Glutamatergic neuron (in vitro differentiated cells): ENCODE results near the gene BACE2. TPM values are rescaled to one million over a fixed set of nuclear protein-coding genes. Genes with fewer than 3 reads are reported as not detected.
"Not testable (repeated sequence)": the region's sequence is repeated elsewhere in the genome, so short reads cannot be mapped to it uniquely, and the experiment has no call there.

Source experiments
- DNase-seq: peaks from one replicate; pipeline ENCODE4 v3.0.0; 2022
- H3K27ac Mint-ChIP-seq: one replicate; pipeline ENCODE4 v1.8.0; 2020; ENCODE audit warnings: mild to moderate bottlenecking, mixed read lengths, inconsistent platforms; ENCODE audit not compliant: unreplicated experiment
- H3K27me3 Mint-ChIP-seq: one replicate; pipeline ENCODE4 v1.8.0; 2020; ENCODE audit warnings: mild to moderate bottlenecking, moderate library complexity, mixed read lengths, inconsistent platforms; ENCODE audit not compliant: unreplicated experiment
- H3K36me3 Mint-ChIP-seq: one replicate; pipeline ENCODE4 v1.8.0; 2020; ENCODE audit warnings: mild to moderate bottlenecking, mixed read lengths, inconsistent platforms; ENCODE audit not compliant: unreplicated experiment
- H3K4me1 Mint-ChIP-seq: one replicate; pipeline ENCODE4 v1.8.0; 2020; ENCODE audit warnings: mild to moderate bottlenecking, low read depth, mixed read lengths, inconsistent platforms; ENCODE audit not compliant: unreplicated experiment
- H3K4me3 Mint-ChIP-seq: one replicate; pipeline ENCODE4 v1.8.0; 2020; ENCODE audit warnings: mild to moderate bottlenecking, mixed read lengths, inconsistent platforms; ENCODE audit not compliant: unreplicated experiment
- H3K9me3 Mint-ChIP-seq: one replicate; pipeline ENCODE4 v1.8.0; 2020; ENCODE audit warnings: mild to moderate bottlenecking, moderate library complexity, mixed read lengths, inconsistent platforms; ENCODE audit not compliant: unreplicated experiment
- CTCF ChIP-seq: fragments of 200-600 bp; sonication (generic); IDR thresholded peaks from one replicate; pipeline ENCODE4 v1.5.0; 2021; ENCODE audit not compliant: partially characterized antibody, unreplicated experiment
- total RNA-seq: library from RNA; stranded (reverse); fragmentation: NEBNext Ultra II Directional; extraction: Animal tissue kit (Norgen Biotek cat#: 25700); gene quantifications from one replicate; pipeline ENCODE4 v1.2.1, GENCODE V29; 2021; ENCODE audit not compliant: unreplicated experiment

BACE2 gene
- total RNA-seq, 1 donor from 2014 or later, result not detected

GRCh38 chr21:41189150-41189745 is 21.3 kb downstream of the BACE2 start:
- no peaks in the 10 kb centered on the region for H3K9me3 Mint-ChIP-seq
- no peak overlapping the region for H3K27ac Mint-ChIP-seq
- no peaks in the 10 kb centered on the region for H3K36me3 Mint-ChIP-seq
- no peak for DNase-seq
- H3K27me3 Mint-ChIP-seq, result no peaks in the 10 kb centered on the region
- no peak overlapping the region for H3K4me3 Mint-ChIP-seq
- no peak for TF ChIP-seq CTCF
- no peaks in the 10 kb centered on the region for H3K4me1 Mint-ChIP-seq

- not testable (repeated sequence) for H3K4me1 Mint-ChIP-seq, H3K36me3 Mint-ChIP-seq, DNase-seq, H3K9me3 Mint-ChIP-seq, H3K27me3 Mint-ChIP-seq, H3K27ac Mint-ChIP-seq, H3K4me3 Mint-ChIP-seq
These were observed 24.6 kb downstream of the BACE2 start for GRCh38 chr21:41192552-41192951.

- Mint-ChIP-seq H3K36me3 (no peaks in the 10 kb centered on the region), H3K27ac (no peak overlapping the region), H3K27me3 (no peaks in the 10 kb centered on the region), H3K9me3 (peaks cover under 1% of the 10 kb centered on the region), H3K4me1 (no peaks in the 10 kb centered on the region), H3K4me3 (no peak overlapping the region)
- no peak for TF ChIP-seq CTCF
- DNase-seq, result no peak
These were observed 27.4 kb downstream of the BACE2 start for GRCh38 chr21:41195311-41195710.

GRCh38 chr21:41196993-41197392 is 29.0 kb downstream of the BACE2 start:
- Mint-ChIP-seq H3K9me3 (peaks cover 3% of the 10 kb centered on the region), H3K36me3 (no peaks in the 10 kb centered on the region), H3K27ac (no peak overlapping the region), H3K27me3 (peaks cover 2% of the 10 kb centered on the region), H3K4me1 (peaks cover 10% of the 10 kb centered on the region), H3K4me3 (no peak overlapping the region)
- TF ChIP-seq CTCF, result no peak
- no peak for DNase-seq

GRCh38 chr21:41197582-41197981 is 29.6 kb downstream of the BACE2 start:
- Mint-ChIP-seq H3K9me3 (peaks cover 5% of the 10 kb centered on the region), H3K4me1 (peaks cover 11% of the 10 kb centered on the region), H3K36me3 (no peaks in the 10 kb centered on the region), H3K4me3 (no peak overlapping the region), H3K27me3 (peaks cover 4% of the 10 kb centered on the region), H3K27ac (no peak overlapping the region)
- no peak for TF ChIP-seq CTCF
- no peak for DNase-seq

- H3K4me3 Mint-ChIP-seq, H3K27ac Mint-ChIP-seq, DNase-seq, H3K36me3 Mint-ChIP-seq, H3K9me3 Mint-ChIP-seq, H3K27me3 Mint-ChIP-seq: not testable (repeated sequence)
- peaks cover 11% of the 10 kb centered on the region for H3K4me1 Mint-ChIP-seq
These were observed 30.7 kb downstream of the BACE2 start for GRCh38 chr21:41198647-41199046.
